ENCODE results near the gene ATG13. TPM values are rescaled to one million over a fixed set of nuclear protein-coding genes. Genes with fewer than 3 reads are reported as not detected.

The ATG13 gene
- total RNA-seq, 1 experiment from 2014 or later = 109 TPM

GRCh38 chr11:46616551-46617133, 711 bp upstream of the ATG13 start:
- Histone ChIP-seq H3K4me3 (peak overlapping the region; percentile 95), H4K20me1 (ENCODE audit: insufficient read depth) (peaks cover 9% of the 10 kb centered on the region), H3K4me2 (peak overlapping the region; percentile 88), H3K79me2 (ENCODE audit: low read depth) (peaks cover 60% of the 10 kb centered on the region), H3F3A (ENCODE audit: insufficient read depth, low read depth) (peaks cover 15% of the 10 kb centered on the region), H3K9me3 (ENCODE audit: insufficient read depth, low read depth) (no peaks in the 10 kb centered on the region), H2AFZ (peak overlapping the region; percentile 90), H3K4me1 (replicated peaks; ENCODE audit: insufficient read depth) (peaks cover 24% of the 10 kb centered on the region), H3K9me2 (ENCODE audit: insufficient read depth) (no peaks in the 10 kb centered on the region), H3K27me3 (ENCODE audit: insufficient read depth, low read depth) (no peaks in the 10 kb centered on the region), H3K27ac (peak overlapping the region; percentile 95), H3K36me3 (ENCODE audit: low read depth) (no peaks in the 10 kb centered on the region; the same call in 1 of the 2 replicates)
- peak in 1 of 2 experiments; percentile 90 for DNase-seq
- TSS peak; percentile 63 for BruUV-seq (replicated peaks)
- CTCF ChIA-PET = interaction anchor here (0.6 to 2.2 kb wide), 2 partner anchors 62 to 233 kb away, joined by 3 to 12 read pairs; no protein-coding TSS in a partner anchor
- TF ChIP-seq CTCF (conservative IDR thresholded peaks at IDR 0.05) (no peak), EZH2 (IDR thresholded peaks at IDR 0.05; ENCODE audit: low read depth) (no peak)
- POLR2A ChIA-PET (ENCODE audit: unreplicated experiment) = no interaction called here
- intact Hi-C loops (cut with micrococcal nuclease; ENCODE audit: unreplicated experiment) = loop anchor here (1.0 to 5.0 kb wide), 6 partner anchors 62 to 254 kb away; partner anchors contain the start of genes ARHGAP1 and MDK

GRCh38 chr11:46617972-46618314, 590 bp downstream of the ATG13 start:
- ChIA-PET POLR2A (ENCODE audit: unreplicated experiment) (interaction anchor here (0.7 kb wide), 1 partner anchor 91 kb away, joined by 3 read pairs; no protein-coding TSS in a partner anchor), CTCF (interaction anchor here (0.6 to 2.2 kb wide), 5 partner anchors 64 to 234 kb away, joined by 3 to 12 read pairs (median 3); no protein-coding TSS in a partner anchor)
- Histone ChIP-seq H3K9me2 (ENCODE audit: insufficient read depth) (no peaks in the 10 kb centered on the region), H3K9me3 (ENCODE audit: insufficient read depth, low read depth) (no peaks in the 10 kb centered on the region), H3K4me1 (replicated peaks; ENCODE audit: insufficient read depth) (peaks cover 24% of the 10 kb centered on the region), H3K4me2 (peak overlapping the region; percentile 88), H3K79me2 (ENCODE audit: low read depth) (peaks cover 66% of the 10 kb centered on the region), H4K20me1 (ENCODE audit: insufficient read depth) (peaks cover 11% of the 10 kb centered on the region), H3K4me3 (peak overlapping the region; percentile 95), H3K36me3 (ENCODE audit: low read depth) (peaks cover 6% of the 10 kb centered on the region; the same call in 1 of the 2 replicates), H2AFZ (peak overlapping the region; percentile 90), H3K27ac (peak overlapping the region; percentile 95), H3F3A (ENCODE audit: insufficient read depth, low read depth) (peaks cover 15% of the 10 kb centered on the region), H3K27me3 (ENCODE audit: insufficient read depth, low read depth) (no peaks in the 10 kb centered on the region)
- no peak for DNase-seq
- intact Hi-C loops (cut with micrococcal nuclease; ENCODE audit: unreplicated experiment) = loop anchor here (1.0 to 5.0 kb wide), 6 partner anchors 63 to 256 kb away; partner anchors contain the start of genes ARHGAP1 and MDK
- no TSS peak for BruUV-seq (replicated peaks)
- TF ChIP-seq EZH2 (IDR thresholded peaks at IDR 0.05; ENCODE audit: low read depth) (no peak), CTCF (conservative IDR thresholded peaks at IDR 0.05) (0 out of 2 replicates have a peak, but pooled peaks have one; percentile 29)

GRCh38 chr11:46618837-46619236, 1.5 kb downstream of the ATG13 start:
- H3K36me3 ChIP-seq (ENCODE audit: low read depth) = peaks cover 7% of the 10 kb centered on the region; the same call in 1 of the 2 replicates
- POLR2A ChIA-PET (ENCODE audit: unreplicated experiment) = interaction anchor here (0.5 to 0.9 kb wide), 3 partner anchors 24 to 1429 kb away, joined by 4 to 9 read pairs (median 5); no protein-coding TSS in a partner anchor
- H3K9me2 ChIP-seq (ENCODE audit: insufficient read depth) = no peaks in the 10 kb centered on the region
- no TSS peak for BruUV-seq (replicated peaks)
- peaks cover 17% of the 10 kb centered on the region for H3F3A ChIP-seq (ENCODE audit: insufficient read depth, low read depth)
- CTCF ChIA-PET = interaction anchor here (0.5 to 2.2 kb wide), 7 partner anchors 56 to 371 kb away, joined by 3 to 12 read pairs (median 4); partner anchors contain the start of gene CHRM4
- peak overlapping the region; percentile 88 for H3K4me2 ChIP-seq
- TF ChIP-seq EZH2 (IDR thresholded peaks at IDR 0.05; ENCODE audit: low read depth) (no peak), CTCF (conservative IDR thresholded peaks at IDR 0.05) (no peak)
- DNase-seq = no peak
- peaks cover 11% of the 10 kb centered on the region for H4K20me1 ChIP-seq (ENCODE audit: insufficient read depth)
- no peaks in the 10 kb centered on the region for H3K9me3 ChIP-seq (ENCODE audit: insufficient read depth, low read depth)
- H3K27ac ChIP-seq = no peak overlapping the region
- peaks cover 66% of the 10 kb centered on the region for H3K79me2 ChIP-seq (ENCODE audit: low read depth)
- peaks cover 25% of the 10 kb centered on the region for H3K4me1 ChIP-seq (replicated peaks; ENCODE audit: insufficient read depth)
- H2AFZ ChIP-seq = no peak overlapping the region
- intact Hi-C loops (cut with micrococcal nuclease; ENCODE audit: unreplicated experiment) = loop anchor here (5.0 kb wide), 3 partner anchors 127 to 257 kb away; partner anchors contain the start of gene MDK
- H3K27me3 ChIP-seq (ENCODE audit: insufficient read depth, low read depth) = no peaks in the 10 kb centered on the region
- peak overlapping the region; percentile 95; the same call in 1 of the 2 replicates for H3K4me3 ChIP-seq

Measured in PC-9 (cell line).